ENCODE measurements around the gene NCEH1. TPM values are rescaled to one million over a fixed set of nuclear protein-coding genes. Genes with fewer than 3 reads are reported as not detected.
A peak's percentile ranks its signal among the peaks of the same experiment; 100 is the strongest.

The NCEH1 gene
- total and polyA plus RNA-seq, 2 of the 13 experiments (the other 11 are each of a cell fraction or from before 2014, with no cell fraction given), result 12.9 to 21.4 TPM

GRCh38 chr3:172696357-172696756, 14.5 kb downstream of the NCEH1 start (continued):
- TF ChIP-seq TFDP1 (CRISPR knock-in tag; IDR thresholded peaks at IDR 0.05; ENCODE audit: borderline replicate concordance) (0 out of 2 replicates have a peak, but pooled peaks have one; percentile 26), ZNF446 (CRISPR knock-in tag; IDR thresholded peaks at IDR 0.05) (no peak), CREM (IDR thresholded peaks at IDR 0.05) (peak; percentile 83), CREM (CRISPR knock-in tag; IDR thresholded peaks at IDR 0.05) (no peak), ZNF441 (CRISPR knock-in tag; IDR thresholded peaks at IDR 0.05; ENCODE audit: borderline replicate concordance) (no peak), MTA3 (CRISPR knock-in tag; IDR thresholded peaks at IDR 0.05) (no peak), ZNF329 (CRISPR knock-in tag; IDR thresholded peaks at IDR 0.05; ENCODE audit: low read depth) (no peak), ZNF430 (CRISPR knock-in tag; IDR thresholded peaks at IDR 0.05) (0 out of 2 replicates have a peak, but pooled peaks have one; percentile 44), ZSCAN29 (CRISPR knock-in tag; conservative IDR thresholded peaks at IDR 0.05) (0 out of 2 replicates have a peak, but pooled peaks have one; percentile 30), KMT2A (CRISPR knock-in tag; IDR thresholded peaks at IDR 0.05) (peak; percentile 52; the same call in 1 of the 2 replicates), ZBTB44 (CRISPR knock-in tag; IDR thresholded peaks at IDR 0.05) (no peak), ZNF747 (CRISPR knock-in tag; IDR thresholded peaks at IDR 0.05; ENCODE audit: borderline replicate concordance) (no peak), ZNF550 (CRISPR knock-in tag; IDR thresholded peaks at IDR 0.05; ENCODE audit: borderline replicate concordance) (no peak), BCL6 (CRISPR knock-in tag; IDR thresholded peaks at IDR 0.05) (peak; percentile 85), ZNF30 (CRISPR knock-in tag; IDR thresholded peaks at IDR 0.05) (no peak), NFE2L2 (IDR thresholded peaks at IDR 0.05; ENCODE audit: low read length) (no peak), ZNF562 (CRISPR knock-in tag; IDR thresholded peaks at IDR 0.05; ENCODE audit: borderline replicate concordance) (no peak), IRF2 (CRISPR knock-in tag; IDR thresholded peaks at IDR 0.05) (peak; percentile 71; the same call in 1 of the 2 replicates), ZBTB3 (CRISPR knock-in tag; IDR thresholded peaks at IDR 0.05; ENCODE audit: borderline replicate concordance, low read depth) (no peak), DMAP1 (CRISPR knock-in tag; IDR thresholded peaks at IDR 0.05) (peak; percentile 60), PRDM4 (CRISPR knock-in tag; IDR thresholded peaks at IDR 0.05; ENCODE audit: borderline replicate concordance) (no peak)
- TF ChIP-seq, protein P1, sequence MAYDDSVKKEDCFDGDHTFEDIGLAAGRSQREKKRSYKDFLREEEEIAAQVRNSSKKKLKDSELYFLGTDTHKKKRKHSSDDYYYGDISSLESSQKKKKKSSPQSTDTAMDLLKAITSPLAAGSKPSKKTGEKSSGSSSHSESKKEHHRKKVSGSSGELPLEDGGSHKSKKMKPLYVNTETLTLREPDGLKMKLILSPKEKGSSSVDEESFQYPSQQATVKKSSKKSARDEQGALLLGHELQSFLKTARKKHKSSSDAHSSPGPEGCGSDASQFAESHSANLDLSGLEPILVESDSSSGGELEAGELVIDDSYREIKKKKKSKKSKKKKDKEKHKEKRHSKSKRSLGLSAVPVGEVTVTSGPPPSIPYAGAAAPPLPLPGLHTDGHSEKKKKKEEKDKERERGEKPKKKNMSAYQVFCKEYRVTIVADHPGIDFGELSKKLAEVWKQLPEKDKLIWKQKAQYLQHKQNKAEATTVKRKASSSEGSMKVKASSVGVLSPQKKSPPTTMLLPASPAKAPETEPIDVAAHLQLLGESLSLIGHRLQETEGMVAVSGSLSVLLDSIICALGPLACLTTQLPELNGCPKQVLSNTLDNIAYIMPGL (CRISPR knock-in tag; IDR thresholded peaks at IDR 0.05; ENCODE audit: borderline replicate concordance in 1 of 2, low read depth in 1 of 2), result peak in 1 of 2 experiments; percentile 63; a peak in 1 of 4 replicates
- TF ChIP-seq, protein P2, sequence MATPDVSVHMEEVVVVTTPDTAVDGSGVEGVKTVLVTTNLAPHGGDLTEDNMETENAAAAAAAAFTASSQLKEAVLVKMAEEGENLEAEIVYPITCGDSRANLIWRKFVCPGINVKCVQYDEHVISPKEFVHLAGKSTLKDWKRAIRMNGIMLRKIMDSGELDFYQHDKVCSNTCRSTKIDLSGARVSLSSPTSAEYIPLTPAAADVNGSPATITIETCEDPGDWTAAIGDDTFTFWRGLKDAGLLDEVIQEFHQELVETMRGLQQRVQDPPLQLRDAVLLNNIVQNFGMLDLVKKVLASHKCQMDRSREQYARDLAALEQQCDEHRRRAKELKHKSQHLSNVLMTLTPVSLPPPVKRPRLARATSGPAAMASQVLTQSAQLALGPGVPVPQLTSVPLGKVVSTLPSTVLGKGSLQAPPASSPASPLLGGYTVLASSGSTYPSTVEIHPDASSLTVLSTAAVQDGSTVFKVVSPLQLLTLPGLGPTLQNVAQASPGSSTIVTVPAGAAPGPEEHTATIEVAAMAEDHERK (CRISPR knock-in tag; IDR thresholded peaks at IDR 0.05; ENCODE audit: low read depth), result peak; percentile 19; the same call in 1 of the 2 replicates
